Limb (tissue), 2 donors: ENCODE measurements around the gene IGFBP1.
A peak's percentile ranks its signal among the peaks of the same experiment; 100 is the strongest.

Experiments used
- DNase-seq, 2 donors: peaks; one replicate each; pipeline ENCODE4 v3.0.0-alpha.2; 2016; ENCODE audit errors: extremely low spot score in 2 of 2

The IGFBP1 gene

GRCh38 chr7:45901566-45901965, 13.3 kb downstream of the IGFBP1 start:
- no peak for DNase-seq

- no peak for DNase-seq
These were observed 14.5 kb downstream of the IGFBP1 start for GRCh38 chr7:45902820-45903219.

- no peak for DNase-seq
These were observed 21.3 kb downstream of the IGFBP1 start for GRCh38 chr7:45909561-45909960.

- DNase-seq = no peak
These were observed 22.6 kb downstream of the IGFBP1 start for GRCh38 chr7:45910855-45911254.

GRCh38 chr7:45911311-45911710, 23.0 kb downstream of the IGFBP1 start:
- DNase-seq = no peak

GRCh38 chr7:45912972-45913371, 24.7 kb downstream of the IGFBP1 start:
- DNase-seq = no peak

- DNase-seq = no peak
These were observed 26.6 kb downstream of the IGFBP1 start for GRCh38 chr7:45914911-45915310.

GRCh38 chr7:45915606-45916005, 27.3 kb downstream of the IGFBP1 start:
- DNase-seq = no peak

- no peak for DNase-seq
These were observed 28.8 kb downstream of the IGFBP1 start for GRCh38 chr7:45917064-45917463.

- peak; percentile 78 to 91 for DNase-seq
These were observed 29.4 kb downstream of the IGFBP1 start for GRCh38 chr7:45917658-45918057.

GRCh38 chr7:45918556-45918955, 30.3 kb downstream of the IGFBP1 start:
- DNase-seq = no peak

GRCh38 chr7:45919231-45919784, 31.0 kb downstream of the IGFBP1 start:
- peak in 1 of 2 donors; percentile 45 for DNase-seq

- no peak for DNase-seq
These were observed 31.7 kb downstream of the IGFBP1 start for GRCh38 chr7:45919993-45920459.

- DNase-seq = peak; percentile 67 to 87
These were observed 32.5 kb downstream of the IGFBP1 start, which contains the start of gene IGFBP3 for GRCh38 chr7:45920502-45921380. TSS of gene IGFBP3 (minus strand) at chr7:45921272. CDS start at chr7:45921140, 132 bp downstream.

- no peak for DNase-seq
These were observed 33.1 kb downstream of the IGFBP1 start for GRCh38 chr7:45921381-45921698.

GRCh38 chr7:45921699-45922519, 33.6 kb downstream of the IGFBP1 start:
- DNase-seq = peak; percentile 85 to 88

- DNase-seq = peak in 1 of 2 donors; percentile 19
These were observed 34.5 kb downstream of the IGFBP1 start for GRCh38 chr7:45922810-45923209.

GRCh38 chr7:45923290-45923689, 35.0 kb downstream of the IGFBP1 start:
- DNase-seq = peak; percentile 82 to 85

GRCh38 chr7:45923818-45924217, 35.5 kb downstream of the IGFBP1 start:
- no peak for DNase-seq

GRCh38 chr7:45924283-45924682, 36.0 kb downstream of the IGFBP1 start:
- DNase-seq = no peak

- DNase-seq = no peak
These were observed 39.4 kb downstream of the IGFBP1 start for GRCh38 chr7:45927721-45928120.

- no peak for DNase-seq
These were observed 42.7 kb downstream of the IGFBP1 start for GRCh38 chr7:45930967-45931366.
